NB4 (cell line): ENCODE measurements around the gene ADCY5.

Experiments
- DNase-seq: peaks from one replicate; pipeline ENCODE4 v3.0.0; 2010; ENCODE audit warnings: low read depth
- H3K4me3 ChIP-seq: one replicate; pipeline ENCODE4 v1.5.1; 2011; ENCODE audit warnings: mild to moderate bottlenecking, low read depth, low read length, moderate library complexity
- CTCF ChIP-seq: IDR thresholded peaks from one replicate; pipeline ENCODE4 v1.5.1; 2012; ENCODE audit warnings: low read depth, low read length
- MAX ChIP-seq: IDR thresholded peaks from 2 replicates; pipeline ENCODE4 v1.6.1; 2011; ENCODE audit warnings: low read depth, low read length
- MYC ChIP-seq: IDR thresholded peaks from 2 replicates; pipeline ENCODE4 v1.6.1; 2011; ENCODE audit warnings: low read depth, low read length
- POLR2A ChIP-seq: IDR thresholded peaks from 2 replicates; pipeline ENCODE4 v1.6.1; 2011; ENCODE audit warnings: mild to moderate bottlenecking; ENCODE audit not compliant: insufficient read length; ENCODE audit errors: extremely low read depth

Gene ADCY5

GRCh38 chr3:123453675-123454074, 4.8 kb upstream of the ADCY5 start:
- H3K4me3 ChIP-seq = no peak overlapping the region
- TF ChIP-seq POLR2A (no peak), MYC (no peak), CTCF (no peak), MAX (no peak)
- DNase-seq = no peak

- H3K4me3 ChIP-seq = no peak overlapping the region
- no peak for DNase-seq
- no peak for TF ChIP-seq MAX
- TF ChIP-seq MYC = no peak
- no peak for TF ChIP-seq CTCF
- TF ChIP-seq POLR2A = no peak
Measured at GRCh38 chr3:123451186-123451585, 2.3 kb upstream of the ADCY5 start.

DNA sequence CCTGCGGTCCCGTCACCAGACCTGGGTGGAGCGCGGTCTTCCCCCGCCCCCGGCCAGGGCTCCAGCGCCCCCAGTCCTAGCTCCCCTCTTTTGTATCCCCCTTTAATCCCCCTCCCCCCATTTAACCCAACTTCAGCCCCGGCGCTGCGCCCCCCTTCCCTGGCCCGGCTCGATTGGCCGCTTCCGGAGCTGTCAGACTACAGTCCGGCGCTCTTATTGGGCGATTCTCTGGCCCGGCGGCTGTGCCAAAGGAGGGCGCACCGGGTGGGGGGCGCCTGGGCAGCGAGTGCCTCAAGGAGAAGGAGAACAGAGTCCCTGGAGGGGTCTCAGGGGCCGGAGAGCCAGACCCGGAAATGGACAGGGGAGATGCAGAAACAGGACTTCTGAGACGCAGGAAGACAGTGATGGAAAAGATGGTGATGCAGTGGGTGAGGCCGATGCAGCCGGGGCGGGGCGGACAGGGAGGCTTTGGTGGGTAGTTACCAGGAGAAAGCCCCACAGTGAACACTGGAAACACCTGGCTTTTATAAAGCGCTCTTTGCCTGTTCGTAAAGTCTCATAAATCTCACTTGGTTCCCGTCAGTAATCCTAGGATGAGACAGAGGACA, 1.2 kb upstream of the ADCY5 start:
- no peak overlapping the region for H3K4me3 ChIP-seq
- no peak for DNase-seq
- TF ChIP-seq POLR2A (no peak), MAX (no peak), CTCF (no peak), MYC (no peak)

DNA sequence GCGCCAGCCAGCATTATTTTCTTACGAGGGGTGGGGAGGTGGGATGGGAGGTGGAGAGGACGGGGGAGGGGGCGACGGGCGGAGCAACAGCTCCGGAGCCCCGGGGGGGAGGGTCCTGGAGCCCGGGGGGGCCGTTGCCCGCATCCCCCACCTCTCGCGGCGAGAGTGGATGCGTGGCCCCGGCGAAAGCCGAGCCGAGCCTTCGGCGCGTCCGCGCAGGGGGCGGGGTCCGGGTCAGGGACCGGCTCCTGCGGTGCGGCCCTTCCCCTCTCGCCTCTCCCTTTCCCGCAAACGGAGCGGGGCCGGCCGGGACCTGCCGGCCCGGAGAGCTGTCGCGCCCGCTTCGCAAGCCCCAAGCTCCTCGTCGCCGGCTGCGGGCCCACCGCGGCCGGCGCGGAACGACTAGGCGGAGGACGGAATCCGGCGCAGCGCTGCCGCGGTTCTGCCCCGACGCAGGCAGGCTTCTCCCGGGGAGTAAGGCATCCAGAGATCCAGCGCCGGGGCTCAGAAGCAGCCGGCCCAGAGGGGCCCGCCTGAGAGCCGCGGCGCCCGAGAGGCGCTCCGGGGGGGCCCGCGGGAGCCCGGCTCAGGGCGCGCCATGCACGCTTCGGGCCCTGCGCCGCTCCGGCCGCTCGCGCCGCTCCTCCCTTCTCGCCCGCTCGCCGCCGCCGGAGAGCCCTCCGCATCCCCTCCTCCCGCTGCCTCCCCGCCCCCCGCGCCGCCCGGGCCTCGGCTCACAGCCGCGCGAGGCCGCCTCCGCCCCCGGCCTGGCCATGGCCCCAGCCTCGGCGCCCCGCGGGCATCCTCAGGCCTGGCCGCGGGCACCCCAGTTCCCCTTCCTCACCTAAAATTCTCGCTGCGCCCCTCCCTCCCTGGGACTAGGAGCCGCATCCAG, 459 bp upstream of the ADCY5 start:
- no peak for DNase-seq
- H3K4me3 ChIP-seq = no peak overlapping the region
- no peak for TF ChIP-seq CTCF
- no peak for TF ChIP-seq POLR2A
- no peak for TF ChIP-seq MYC
- no peak for TF ChIP-seq MAX

DNA sequence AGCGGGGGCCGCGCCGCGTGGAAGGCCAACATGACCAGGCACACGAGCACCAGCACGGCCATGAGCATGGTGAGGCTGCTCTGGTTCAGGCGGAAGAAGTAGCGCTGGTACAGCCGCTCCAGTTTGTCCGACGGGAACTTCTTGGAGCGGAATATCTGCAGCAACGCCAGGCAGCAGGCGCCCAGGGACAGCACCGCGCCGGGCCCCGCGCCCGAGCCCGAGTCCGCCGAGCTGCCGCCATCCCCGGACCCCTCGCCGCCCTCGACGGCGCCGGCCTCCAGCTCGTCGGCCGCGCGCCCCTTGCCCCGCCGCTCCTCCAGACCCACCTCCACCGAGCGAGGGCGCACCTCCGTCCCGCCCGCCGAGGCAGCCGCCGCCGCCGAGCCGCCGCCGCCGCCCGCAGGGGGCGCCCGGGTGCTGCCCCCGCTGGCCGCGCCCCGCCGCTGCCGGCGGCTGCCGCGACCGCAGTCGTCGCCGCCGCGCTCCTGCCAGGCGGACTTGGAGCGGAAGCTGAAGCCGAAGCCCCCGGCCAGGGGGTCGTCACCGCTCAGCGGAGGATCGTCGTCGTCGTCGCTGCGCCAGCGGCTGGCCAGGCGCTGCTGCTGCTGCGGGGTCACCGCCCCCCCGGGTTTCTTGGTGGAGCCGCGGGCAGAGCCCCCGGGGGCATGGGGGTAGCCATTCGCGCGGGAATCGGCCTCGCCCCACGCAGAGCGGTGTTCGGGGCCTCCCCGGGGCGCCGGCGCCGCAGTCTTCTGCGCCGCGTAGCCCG, 957 bp downstream of the ADCY5 start:
- TF ChIP-seq POLR2A = no peak
- no peak for TF ChIP-seq MAX
- no peak for TF ChIP-seq MYC
- TF ChIP-seq CTCF = no peak
- DNase-seq = no peak
- no peak overlapping the region for H3K4me3 ChIP-seq

DNA sequence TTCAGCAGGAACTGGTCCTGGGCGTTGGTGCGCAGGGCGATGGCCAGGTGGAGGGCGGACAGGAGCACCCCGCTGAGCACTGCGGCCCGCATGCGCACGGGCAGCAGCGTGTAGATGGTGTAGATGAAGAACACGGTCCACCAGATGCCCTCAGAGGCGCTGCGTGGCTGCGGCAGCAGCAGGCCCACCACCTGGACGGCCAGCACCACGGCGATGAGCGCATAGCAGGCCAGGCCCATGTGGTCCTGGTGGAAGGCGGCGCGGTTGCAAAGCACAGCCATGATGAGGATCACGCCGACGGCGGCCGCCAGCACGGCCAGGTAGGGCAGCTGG, 1.5 kb downstream of the ADCY5 start:
- no peak overlapping the region for H3K4me3 ChIP-seq
- TF ChIP-seq MAX = no peak
- no peak for TF ChIP-seq POLR2A
- no peak for TF ChIP-seq MYC
- TF ChIP-seq CTCF = no peak
- no peak for DNase-seq
